Esophagus mucosa (tissue), 1 donor: Measurements from ENCODE around the gene DYNLRB1. TPM values are rescaled to one million over a fixed set of nuclear protein-coding genes. Genes with fewer than 3 reads are reported as not detected.
"Not testable (repeated sequence)": the region's sequence is repeated elsewhere in the genome, so short reads cannot be mapped to it uniquely, and the experiment has no call there.

Experiments
- ATAC-seq: fragments of 200-7000 bp; cut with Tn5 transposase; one replicate; pipeline ENCODE4 v1.9.1; 2020
- total RNA-seq: library from RNA; stranded (reverse); gene quantifications from one replicate; pipeline ENCODE4 v1.2.4, GENCODE V29; 2023
- donor health status: DM: yes; HTN: yes; CAD: no.

The DYNLRB1 gene
- 80.7 TPM for total RNA-seq

DNA sequence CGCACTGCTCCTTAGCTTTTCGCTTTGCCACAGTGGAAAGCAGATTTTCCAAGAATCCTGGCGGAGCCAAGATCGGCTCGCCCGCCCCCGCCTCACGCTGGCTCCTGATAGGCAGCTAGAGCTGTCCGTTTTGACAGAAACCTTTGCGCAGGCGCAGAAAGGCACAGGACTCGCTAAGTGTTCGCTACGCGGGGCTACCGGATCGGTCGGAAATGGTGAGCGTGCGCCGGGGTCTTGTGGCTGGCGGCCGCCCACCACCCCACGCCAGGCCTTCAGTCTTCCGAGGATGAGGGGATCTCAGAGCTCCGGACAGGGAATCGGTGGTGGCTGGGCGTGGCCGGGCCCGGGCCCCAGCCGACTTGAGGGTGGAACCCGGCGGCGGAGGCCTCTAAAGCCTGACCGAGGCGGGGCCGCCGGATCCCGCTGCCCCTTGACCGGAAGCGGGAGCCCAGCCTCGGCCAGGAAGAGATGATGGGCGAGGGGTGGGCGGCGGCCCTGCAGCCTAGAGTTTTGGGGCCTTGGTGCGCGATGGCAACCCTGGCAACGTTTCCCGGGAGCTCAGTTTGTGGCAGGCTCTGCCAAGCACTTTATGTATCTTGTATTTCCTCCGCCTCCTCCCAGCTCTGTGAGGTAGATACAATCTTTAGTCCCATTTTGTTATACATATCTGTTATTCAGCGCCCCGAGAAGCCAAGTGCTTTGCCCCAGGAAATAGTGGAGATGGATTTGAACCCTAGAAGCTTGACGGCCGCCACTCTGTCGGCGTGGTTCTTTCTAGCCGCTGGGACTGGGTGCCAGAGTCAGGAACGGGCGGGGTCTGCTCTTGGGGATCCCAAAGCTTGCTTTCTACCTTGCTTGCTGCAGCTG is at the start of gene DYNLRB1:
Gene DYNLRB1 (plus strand): TSS at position 176 of the 867 bp plus-strand sequence. CDS start 37 bp downstream, at position 213.
- peak; percentile 89 for ATAC-seq

DNA sequence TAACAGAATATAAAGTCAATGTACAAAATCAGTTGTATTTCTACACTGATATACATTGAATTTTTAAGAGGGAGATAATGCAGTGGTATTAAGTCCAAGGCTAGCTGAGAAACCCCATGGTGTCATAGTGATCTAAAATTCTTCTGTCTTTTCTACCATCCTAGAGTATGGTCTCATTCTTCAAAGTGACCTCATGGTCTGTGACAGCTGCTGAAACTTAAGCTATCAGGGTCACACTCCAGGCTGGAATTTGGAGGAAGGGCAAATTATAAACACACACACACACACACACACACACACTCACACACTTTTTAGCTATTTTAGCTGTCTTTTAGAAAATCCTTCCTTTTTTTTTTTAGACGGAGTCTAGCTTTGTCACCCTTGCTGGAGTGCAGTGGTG is 47.3 kb upstream of the DYNLRB1 start:
- no peak for ATAC-seq

DNA sequence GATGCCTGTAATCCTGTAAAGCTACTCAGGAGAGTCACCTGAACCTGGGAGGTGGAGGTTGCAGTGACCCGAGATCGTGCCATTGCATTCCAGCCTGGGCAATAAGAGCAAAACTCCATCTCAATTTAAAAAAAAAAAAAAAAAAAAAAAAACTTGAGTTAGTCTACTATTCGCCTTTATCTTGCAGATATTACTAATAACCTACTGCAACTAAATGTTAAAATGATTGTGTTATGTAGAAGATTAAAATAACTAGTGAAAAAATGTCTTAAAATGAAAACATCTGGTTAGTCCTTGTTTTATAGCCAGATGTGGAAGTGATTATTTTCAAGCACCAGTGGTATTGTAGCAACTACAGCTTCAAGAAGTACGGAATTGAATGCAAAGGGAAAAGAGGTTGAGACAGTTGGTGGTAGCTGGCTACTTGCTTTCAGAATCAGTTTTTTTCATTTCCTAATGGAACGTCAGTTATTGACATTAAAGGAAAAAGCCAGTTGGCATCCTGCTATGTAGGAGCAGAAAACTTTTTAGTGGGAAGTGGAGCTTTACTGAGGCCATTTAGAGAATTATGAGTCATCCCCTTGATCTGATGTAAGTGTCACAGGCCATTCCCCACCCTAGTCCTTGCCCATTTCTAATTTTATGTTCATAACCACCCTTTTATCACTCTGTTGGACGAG is 43.8 kb upstream of the DYNLRB1 start:
- peak; percentile 29 for ATAC-seq

DNA sequence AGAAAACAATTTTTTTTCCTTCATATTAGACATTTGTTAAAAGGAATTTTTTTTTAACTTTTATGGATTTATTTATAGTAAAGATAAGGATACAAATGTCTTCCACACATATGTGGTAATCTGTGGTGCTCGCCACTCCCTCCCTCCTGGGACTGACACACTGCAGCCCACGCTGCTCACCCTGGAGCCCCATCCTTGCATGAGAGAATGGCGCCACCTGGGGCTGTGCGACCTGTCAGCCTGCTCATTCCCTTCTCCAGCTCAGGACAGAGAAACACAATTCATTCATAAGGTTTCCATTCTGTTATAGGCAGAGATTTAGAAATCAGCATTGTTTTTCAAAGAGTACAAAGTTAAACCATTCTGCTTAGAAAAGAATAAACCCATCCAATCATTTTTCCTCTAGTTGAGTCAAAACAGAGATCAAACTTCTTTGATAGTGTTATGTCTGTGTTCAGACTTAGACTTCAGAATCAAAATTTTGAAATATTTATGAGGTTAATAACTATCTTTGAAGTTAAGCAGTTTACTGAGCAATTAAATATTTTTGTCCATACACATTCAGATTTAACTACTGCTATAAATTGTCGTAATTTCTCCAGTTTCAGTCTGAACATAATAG is 42.8 kb upstream of the DYNLRB1 start:
- peak; percentile 52 for ATAC-seq

DNA sequence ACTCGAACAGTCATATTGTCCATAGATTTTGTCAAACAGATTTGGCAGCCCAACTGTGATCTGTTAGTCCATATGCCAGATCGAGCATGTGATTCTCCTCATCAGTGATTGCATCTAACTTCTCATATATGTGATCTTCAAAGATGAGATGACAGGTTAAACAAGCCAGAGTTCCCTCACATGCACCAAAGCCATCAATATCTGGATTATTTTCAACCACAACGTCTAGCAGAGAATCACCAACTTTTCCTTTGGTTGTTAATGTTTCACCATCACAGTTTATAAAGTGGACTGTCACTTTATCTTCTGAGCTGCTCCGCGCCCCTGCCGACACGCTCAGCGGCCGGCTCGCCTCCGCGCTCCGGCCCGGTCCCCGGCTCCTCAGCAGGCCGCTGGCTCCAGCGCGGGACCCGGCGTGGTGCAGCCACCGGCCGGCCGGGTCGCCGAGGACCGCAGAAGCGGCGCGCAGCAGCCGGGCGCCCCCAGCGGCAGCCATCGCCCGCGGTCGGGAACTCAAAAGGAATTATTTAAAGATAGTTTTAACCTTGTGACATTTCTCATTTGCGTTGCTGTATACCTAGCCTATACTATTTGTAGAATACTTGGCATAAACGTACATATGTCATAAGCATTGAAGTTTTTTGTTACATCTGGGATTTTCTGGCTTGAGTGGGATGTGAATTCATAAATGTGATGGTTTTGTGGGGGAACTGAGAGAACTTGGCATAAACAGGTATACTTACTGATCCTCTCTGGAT is 40.1 kb upstream of the DYNLRB1 start:
- peak; percentile 64 for ATAC-seq

DNA sequence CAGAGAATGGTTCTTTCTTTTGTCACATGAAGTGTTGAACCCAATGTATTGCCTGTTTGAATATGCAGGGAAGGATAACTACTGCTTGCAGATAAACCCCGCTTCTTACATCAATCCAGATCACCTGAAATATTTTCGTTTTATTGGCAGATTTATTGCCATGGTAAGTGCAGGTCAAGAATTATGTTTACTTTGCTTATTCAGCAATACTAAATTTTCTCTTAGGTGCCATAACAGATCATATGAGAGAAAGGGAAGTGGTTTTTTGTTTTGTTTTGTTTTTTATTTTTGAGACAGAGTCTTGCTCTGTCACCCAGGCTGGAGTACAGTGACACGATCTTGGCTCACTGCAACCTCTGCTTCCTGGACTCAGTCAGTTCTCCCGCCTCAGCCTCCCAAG is 36.6 kb upstream of the DYNLRB1 start:
- ATAC-seq, result no peak

DNA sequence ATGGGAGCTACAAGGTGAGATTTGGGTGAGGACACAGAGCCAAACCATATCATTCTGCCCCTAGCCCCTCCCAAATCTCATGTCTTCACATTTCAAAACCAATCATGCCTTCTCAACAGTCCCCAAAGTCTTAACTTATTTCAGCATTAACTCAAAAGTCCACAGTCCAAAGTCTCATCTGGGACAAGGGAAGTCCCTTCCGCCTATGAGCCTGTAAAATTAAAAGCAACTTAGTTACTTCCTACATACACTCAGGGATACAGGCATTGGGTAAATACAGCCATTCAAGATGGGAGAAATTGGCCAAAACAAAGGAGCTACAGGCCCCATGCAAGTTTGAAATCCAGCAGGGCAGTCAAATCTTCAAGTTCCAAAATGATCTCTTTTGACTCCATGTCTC is 34.1 kb upstream of the DYNLRB1 start:
- ATAC-seq, result not testable (repeated sequence)

DNA sequence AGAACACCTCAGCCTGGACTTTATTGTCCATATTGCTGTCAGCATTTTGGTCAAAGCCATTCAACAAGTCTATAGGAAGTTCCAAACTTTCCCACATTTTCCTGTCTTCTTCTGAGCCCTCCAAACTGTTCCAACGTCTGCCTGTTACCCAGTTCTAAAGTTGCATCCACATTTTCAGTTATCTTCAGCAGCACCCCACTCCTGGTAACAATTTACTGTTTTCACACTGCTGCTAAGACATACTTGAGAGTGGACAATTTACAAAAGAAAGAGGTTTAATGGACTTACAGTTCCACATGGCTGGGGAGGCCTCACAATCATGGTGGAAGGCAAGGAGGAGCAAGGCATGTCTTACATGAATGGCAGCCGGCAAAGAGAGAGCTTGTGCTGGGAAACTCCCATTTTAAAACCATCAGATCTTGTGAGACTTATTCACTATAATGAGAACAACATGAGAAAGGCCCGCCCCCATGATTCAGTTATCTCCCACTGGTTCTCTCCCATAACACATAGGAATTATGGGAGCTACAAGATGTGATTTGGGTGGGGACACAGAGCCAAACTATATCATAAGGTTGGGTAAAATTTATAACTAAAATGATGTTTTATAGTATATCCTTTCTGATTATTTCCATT is 32.5 kb upstream of the DYNLRB1 start:
- not testable (repeated sequence) for ATAC-seq

DNA sequence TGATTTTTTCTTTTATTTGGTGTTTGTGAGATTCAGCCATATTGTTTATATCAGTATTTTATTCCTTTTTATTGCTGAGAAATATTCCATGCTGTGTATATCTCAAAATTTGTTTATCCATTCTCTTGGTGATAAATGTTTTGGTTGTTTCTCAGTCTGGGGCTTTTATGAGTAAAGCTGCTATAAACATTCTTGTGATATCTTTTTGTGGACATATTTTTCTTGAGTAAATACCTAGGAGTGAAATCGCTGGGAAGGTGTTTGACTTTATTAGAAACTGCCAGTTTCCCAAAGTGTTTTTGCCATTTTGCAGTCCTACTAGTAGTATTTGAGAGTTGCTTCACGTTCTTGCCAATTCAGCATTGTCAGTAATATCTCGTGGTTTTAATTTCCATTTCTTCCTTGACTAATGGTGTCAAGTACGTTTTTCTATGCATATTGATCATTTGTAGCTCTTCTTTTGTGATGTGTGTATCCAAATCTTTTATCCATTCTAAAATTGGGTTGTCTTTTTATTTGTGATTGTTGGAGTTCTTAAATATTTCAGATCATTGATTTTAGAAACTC is 31.1 kb upstream of the DYNLRB1 start:
- ATAC-seq, result no peak

DNA sequence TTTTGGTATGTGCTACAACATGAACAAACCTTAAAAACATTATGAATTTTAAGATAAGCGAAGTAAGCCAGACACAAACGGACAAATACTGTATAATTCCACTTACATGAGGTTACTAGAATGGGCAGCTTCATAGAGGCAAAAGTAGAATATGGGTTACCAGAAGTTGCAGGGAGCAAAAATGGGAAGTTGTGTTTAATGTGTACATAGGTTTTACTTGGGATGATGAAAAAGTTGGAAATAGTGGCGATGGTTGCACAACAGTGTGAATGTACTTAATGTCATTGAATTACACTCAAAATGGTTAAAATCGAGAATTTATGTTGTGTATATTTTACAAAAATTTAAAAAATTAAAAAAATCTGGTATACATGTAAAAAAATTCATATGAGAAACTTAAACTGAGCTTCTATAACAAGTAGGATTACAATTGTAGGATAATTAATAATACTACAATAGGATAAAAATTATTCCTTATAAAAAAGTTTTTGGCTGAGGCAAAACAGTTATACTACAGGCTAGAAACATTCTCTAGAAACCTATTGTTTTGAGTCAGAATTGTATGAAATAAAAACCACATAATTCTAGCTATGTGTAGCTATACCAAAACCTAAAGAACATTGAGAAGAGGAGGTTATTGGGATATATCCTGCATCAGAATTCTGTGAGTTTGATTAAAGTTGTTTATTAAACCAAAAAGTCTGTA is 24.8 kb upstream of the DYNLRB1 start:
- ATAC-seq, result no peak

DNA sequence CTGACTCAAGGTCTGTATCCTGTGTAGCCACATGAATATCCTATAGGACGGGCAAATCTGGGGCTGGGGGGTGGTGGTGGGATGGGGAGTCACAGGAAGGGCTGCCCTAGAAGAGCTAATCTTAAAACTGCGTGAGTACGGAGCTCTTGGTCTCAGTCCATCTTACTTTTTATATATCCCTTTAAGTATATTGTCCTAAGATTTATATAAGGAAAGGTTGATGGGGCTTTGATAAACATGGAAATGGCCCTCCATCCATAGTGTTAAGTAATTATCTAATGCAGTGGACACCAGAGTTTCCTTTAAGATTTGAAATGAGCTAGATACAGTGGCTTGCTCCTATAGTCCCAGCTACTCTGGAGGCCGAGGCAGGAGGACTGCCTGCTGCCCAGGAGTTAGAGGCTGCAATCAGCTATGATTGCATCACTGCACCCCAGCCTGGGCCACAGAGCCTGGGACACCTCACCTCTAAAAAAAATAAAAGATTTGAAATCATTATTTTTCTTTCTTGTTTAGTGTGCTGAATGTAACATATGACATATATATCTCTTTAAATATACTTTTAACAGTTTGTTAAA is 24.2 kb upstream of the DYNLRB1 start:
- ATAC-seq, result no peak

DNA sequence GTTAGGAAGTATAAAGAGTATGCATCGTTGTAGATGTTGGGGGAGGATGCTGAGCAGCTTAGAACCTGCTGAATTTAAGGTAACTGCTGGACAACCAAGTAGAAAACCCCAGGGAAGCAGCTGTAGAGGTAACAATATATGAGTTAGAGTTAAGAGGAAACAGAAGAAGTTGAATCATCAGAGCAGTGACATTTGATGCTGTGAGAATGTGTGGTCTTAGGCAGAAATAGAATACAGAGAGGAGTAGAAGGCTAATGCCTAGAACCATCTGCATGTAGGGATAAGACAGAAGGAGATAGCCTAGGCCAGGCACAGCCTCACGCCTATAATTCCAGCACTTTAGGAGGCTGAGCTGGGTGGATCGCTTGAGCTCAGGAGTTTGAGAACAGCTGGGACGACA is 22.6 kb upstream of the DYNLRB1 start:
- no peak for ATAC-seq

DNA sequence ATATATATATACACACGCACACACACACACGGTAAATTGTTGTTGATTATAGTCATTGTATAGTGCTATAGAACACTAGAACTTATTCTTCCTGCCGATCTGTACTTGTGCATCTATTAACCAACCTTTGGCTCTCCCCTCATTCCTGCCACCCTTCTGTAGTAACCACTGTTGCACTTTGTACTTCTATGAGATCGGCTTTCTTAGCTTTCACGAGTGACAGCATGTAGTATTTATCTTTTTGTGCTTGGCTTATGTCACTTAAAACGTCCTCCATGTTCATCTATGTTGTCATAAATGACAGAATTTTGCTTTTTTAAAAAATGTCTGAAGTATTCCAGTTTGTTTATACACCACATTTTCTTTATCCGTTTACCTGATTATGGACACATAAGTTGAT is 20.9 kb upstream of the DYNLRB1 start:
- no peak for ATAC-seq

DNA sequence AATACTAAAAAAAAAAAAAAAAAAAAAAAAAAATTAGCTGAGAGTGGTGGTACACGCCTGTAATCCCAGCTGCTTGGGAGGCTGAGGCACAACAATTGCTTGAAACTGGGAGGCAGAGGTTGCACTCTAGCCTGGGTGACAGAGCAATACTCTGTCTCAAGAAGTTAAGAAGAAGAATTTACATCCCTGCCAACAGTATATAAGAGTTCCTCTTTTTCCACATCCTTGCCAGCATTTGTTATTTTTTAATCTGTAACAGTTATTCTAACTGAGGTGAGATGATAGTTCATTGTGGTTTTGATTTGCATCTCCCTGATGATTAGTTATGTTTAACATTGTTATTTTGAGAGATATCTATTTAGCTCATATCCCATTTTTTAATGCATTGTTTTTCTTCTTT is 20.3 kb upstream of the DYNLRB1 start:
- no peak for ATAC-seq

DNA sequence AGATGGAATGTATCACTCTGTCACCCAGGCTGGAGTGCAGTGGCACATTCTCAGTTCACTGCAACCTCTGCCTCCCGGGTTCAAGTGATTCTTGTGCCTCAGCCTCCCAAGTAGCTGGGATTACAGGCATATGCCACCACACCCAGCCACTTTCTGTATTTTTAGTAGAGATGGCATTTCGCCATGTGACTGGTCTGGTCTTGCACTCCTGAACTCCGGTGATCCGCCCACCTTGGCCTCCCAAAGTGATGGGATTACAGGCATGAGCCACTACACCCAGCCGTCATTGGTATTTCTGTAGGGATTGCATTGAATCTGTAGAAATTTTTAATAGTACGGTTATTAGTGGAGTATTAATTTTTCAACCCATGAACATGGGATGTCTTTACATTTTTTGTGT is 18.6 kb upstream of the DYNLRB1 start:
- peak; percentile 57 for ATAC-seq

DNA sequence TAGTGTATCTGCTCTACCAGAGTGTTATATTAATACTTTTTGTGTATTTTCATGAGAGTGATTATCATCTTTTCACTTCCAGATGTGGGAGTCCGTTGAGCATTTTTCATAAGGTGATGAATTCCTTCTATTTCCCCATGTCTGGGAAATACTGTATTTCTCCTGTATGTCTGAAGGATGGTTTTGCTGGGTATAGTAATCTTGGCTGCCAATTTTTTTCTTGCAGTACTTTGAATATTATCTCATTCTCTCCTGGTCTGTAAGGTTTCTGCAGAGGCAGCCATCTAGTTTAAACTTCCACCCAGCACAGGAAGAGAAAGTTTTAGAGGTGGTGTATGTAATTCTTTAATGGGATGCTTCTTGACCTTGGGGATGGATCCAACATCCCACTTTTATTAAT is 15.4 kb upstream of the DYNLRB1 start:
- no peak for ATAC-seq

DNA sequence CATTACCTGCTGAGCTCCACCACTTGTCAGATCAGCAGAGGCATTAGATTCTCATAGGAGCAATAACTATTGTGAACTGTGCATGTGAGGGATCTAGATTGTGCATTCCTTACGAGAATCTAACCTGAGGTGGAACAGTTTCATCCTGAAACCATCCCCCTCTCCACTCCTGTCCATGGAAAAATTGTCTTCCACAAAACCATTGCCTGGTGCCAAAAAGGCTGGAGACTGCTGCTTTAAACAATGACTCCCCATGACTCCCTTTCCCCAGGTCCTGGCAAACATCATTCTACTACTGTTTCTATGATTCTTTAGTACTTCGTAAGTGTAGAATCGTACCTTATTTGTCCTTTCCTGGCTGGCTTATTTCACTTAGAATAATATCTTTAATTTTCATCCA is 9.7 kb upstream of the DYNLRB1 start:
- no peak for ATAC-seq

DNA sequence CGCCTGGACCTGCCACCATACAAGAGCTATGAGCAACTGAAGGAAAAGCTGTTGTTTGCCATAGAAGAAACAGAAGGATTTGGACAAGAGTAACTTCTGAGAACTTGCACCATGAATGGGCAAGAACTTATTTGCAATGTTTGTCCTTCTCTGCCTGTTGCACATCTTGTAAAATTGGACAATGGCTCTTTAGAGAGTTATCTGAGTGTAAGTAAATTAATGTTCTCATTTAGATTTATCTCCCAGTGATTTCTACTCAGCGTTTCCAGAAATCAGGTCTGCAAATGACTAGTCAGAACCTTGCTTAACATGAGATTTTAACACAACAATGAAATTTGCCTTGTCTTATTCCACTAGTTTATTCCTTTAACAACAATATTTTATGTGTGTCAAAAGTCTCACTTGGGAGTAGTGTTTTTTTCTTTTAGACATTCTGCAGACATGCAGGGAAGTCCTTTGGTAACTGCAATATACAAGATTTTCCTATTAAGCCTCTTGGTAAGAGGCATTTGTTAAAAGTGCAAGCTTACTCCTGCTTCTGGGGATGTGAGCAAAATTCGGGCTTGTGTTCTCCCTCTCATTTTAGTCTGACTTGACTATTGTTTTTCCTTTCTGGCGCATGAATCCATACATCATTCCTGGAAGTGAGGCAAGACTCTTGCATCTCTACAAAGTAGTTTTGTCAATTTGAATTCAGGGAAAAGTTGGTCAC is 8.4 kb upstream of the DYNLRB1 start:
- no peak for ATAC-seq

DNA sequence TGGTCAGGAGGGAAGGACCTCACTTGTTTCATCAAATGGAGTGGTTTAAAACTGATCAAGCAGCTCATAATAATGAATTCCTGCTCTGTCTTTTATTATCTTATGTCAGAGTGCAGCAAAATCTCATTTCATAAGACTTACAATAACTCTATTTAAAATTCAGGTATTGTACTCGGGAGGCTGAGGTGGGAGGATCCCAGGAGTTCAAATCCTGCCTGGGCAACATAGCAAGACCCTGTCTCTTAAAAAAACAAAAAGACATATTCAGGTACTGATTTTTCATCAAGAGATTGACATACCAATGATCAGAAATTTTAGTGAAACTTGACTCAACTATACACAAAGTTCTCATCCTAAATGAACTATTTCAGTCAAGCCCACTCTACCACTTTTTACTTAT is 5.6 kb upstream of the DYNLRB1 start:
- no peak for ATAC-seq

DNA sequence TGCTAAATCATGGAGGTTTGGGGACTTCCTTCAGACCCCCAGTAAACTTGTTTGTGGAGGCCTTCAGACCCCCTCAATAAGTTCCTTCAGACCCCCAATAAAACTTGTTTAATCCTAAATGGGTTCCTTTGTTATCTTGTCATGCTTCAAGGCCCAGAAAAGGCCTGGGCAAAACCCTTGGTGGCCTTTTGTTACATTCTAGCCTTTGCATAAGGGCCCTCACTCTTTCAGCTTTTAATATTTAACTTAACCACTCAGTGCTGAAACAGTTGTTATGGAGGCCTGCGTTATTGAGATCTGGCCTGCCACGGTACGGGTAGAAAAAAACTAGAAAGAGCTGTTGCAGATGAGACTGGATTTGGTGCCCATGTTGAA is 4.3 kb upstream of the DYNLRB1 start:
- ATAC-seq, result no peak
